Measurements from ENCODE around the gene MGAT4A. TPM values are rescaled to one million over a fixed set of nuclear protein-coding genes. Genes with fewer than 3 reads are reported as not detected.

The MGAT4A gene
- total and polyA plus RNA-seq, 2 of the 13 experiments (the other 11 are each of a cell fraction or from before 2014, with no cell fraction given), result 47.2 to 90.9 TPM

DNA sequence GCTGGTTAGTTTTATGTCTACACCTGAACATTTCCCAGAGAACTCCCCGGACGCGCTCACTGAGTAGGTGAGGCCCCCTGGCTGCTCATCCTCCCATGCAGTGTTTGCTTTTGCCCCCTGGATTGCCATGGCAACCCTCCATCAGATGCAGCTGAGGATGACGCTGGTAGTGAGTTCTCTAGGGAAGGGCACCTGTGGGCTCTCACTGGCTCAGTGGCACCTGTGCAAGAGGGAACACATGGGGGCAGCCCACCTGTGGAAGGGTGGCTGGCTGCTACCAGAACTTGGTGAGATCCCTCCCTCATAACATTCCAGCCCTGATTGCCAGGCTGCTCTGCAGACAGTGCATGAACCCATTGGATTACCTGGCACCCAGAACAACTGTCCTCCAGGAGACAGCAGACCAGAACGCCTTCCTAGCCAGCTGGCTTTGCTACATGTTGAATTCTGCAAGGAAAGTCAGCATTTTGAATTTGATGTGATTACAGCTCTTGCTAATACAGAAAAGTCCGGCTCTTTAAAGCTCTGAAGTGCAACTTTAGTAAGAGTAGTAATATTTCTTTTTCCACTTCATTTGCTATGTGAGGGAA, 144.3 kb downstream of the MGAT4A start (continued):
- TF ChIP-seq, protein P1, sequence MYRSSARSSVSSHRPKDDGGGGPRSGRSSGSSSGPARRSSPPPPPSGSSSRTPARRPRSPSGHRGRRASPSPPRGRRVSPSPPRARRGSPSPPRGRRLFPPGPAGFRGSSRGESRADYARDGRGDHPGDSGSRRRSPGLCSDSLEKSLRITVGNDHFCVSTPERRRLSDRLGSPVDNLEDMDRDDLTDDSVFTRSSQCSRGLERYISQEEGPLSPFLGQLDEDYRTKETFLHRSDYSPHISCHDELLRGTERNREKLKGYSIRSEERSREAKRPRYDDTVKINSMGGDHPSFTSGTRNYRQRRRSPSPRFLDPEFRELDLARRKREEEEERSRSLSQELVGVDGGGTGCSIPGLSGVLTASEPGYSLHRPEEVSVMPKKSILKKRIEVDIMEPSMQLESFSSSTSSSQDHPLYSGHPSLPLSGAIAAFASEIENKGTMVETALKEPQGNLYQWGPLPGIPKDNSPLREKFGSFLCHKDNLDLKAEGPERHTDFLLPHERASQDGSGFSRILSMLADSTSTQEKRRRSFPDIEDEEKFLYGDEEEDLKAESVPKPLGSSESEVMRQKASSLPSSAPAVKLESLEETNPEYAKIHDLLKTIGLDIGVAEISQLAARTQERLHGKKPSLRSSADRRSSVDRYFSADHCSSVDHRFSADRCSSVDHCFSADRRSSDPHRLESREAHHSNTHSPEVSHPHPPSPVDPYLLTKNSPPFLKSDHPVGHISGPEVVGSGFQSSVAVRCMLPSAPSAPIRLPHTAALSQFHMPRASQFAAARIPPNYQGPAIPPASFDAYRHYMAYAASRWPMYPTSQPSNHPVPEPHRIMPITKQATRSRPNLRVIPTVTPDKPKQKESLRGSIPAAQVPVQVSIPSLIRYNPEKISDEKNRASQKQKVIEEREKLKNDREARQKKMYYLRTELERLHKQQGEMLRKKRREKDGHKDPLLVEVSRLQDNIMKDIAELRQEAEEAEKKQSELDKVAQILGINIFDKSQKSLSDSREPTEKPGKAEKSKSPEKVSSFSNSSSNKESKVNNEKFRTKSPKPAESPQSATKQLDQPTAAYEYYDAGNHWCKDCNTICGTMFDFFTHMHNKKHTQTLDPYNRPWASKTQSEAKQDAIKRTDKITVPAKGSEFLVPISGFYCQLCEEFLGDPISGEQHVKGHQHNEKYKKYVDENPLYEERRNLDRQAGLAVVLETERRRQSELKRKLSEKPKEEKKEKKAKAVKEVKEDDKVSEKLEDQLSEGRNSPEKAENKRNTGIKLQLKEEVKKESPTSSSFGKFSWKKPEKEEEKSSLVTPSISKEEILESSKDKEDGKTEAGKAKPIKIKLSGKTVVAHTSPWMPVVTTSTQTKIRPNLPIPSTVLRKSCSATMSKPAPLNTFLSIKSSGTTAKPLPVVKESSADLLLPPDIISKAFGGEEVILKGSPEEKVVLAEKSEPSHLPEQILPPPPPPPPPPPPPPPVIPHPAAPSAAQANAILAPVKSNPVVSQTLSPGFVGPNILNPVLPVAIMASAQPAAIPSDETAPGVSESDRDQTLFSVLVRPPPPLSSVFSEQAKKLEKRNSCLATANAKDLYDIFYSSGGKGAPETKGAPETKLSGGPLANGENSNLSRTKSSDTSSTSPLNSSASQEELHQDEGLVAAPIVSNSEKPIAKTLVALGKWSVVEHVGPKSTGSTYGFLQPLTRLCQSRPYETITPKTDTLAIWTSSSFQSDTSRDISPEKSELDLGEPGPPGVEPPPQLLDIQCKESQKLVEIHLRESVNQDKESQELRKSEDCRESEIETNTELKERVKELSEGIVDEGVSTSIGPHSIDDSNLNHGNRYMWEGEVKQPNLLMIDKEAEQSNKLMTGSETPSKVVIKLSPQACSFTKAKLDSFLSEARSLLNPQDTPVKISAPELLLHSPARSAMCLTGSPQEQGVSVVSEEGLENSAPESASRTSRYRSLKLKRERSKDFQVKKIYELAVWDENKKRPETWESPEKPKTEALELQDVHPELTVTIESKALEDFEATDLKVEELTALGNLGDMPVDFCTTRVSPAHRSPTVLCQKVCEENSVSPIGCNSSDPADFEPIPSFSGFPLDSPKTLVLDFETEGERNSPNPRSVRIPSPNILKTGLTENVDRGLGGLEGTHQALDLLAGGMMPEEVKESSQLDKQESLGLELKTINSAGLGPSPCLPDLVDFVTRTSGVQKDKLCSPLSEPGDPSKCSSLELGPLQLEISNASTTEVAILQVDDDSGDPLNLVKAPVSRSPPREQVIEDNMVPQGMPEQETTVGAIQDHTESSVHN (CRISPR knock-in tag; IDR thresholded peaks at IDR 0.05), result no peak
- no peak for TF ChIP-seq ZNF350 (CRISPR knock-in tag; IDR thresholded peaks at IDR 0.05; ENCODE audit: borderline replicate concordance, low read depth)
- TF ChIP-seq EEA1 (CRISPR knock-in tag; IDR thresholded peaks at IDR 0.05; ENCODE audit: borderline replicate concordance), result no peak
- no peak for TF ChIP-seq ZNF629 (CRISPR knock-in tag; conservative IDR thresholded peaks at IDR 0.05)
- no peak for TF ChIP-seq HMGA1 (CRISPR knock-in tag; conservative IDR thresholded peaks at IDR 0.05)
